HEK293T (cell line): Measurements from ENCODE around the gene ZCCHC7.

Experiments
- BHLHE40 ChIP-seq: fragments of 450-650 bp; IDR thresholded peaks from 2 replicates; pipeline ENCODE4 v1.6.1; 2016; ENCODE audit warnings: mild to moderate bottlenecking, moderate library complexity, borderline replicate concordance
- ELF4 ChIP-seq: fragments of 450-650 bp; IDR thresholded peaks from 2 replicates; pipeline ENCODE4 v1.6.1; 2017; ENCODE audit warnings: antibody characterized with exemption
- FOXA1 ChIP-seq: fragments of 450-650 bp; IDR thresholded peaks from 2 replicates; pipeline ENCODE4 v1.6.1; 2016; ENCODE audit warnings: mild to moderate bottlenecking
- FOXK2 ChIP-seq: fragments of 450-650 bp; IDR thresholded peaks from 2 replicates; pipeline ENCODE4 v1.6.1; 2016; ENCODE audit warnings: mild to moderate bottlenecking
- FOXM1 ChIP-seq: fragments of 450-650 bp; IDR thresholded peaks from 2 replicates; pipeline ENCODE4 v1.6.1; 2017; ENCODE audit warnings: mild to moderate bottlenecking, borderline replicate concordance
- HDGF ChIP-seq: fragments of 450-650 bp; IDR thresholded peaks from 2 replicates; pipeline ENCODE4 v1.6.1; 2017; ENCODE audit warnings: antibody characterized with exemption, borderline replicate concordance
- L3MBTL2 ChIP-seq: fragments of 450-650 bp; conservative IDR thresholded peaks from 2 replicates; pipeline ENCODE4 v1.6.1; 2016; ENCODE audit warnings: mild to moderate bottlenecking
- LEF1 ChIP-seq: fragments of 450-650 bp; IDR thresholded peaks from 2 replicates; pipeline ENCODE4 v1.6.1; 2017; ENCODE audit warnings: mild to moderate bottlenecking, borderline replicate concordance
- NFRKB ChIP-seq: fragments of 450-650 bp; IDR thresholded peaks from 2 replicates; pipeline ENCODE4 v1.6.1; 2016; ENCODE audit warnings: mild to moderate bottlenecking, moderate library complexity
- SP1 ChIP-seq: fragments of 450-650 bp; IDR thresholded peaks from 2 replicates; pipeline ENCODE4 v1.6.1; 2017
- SUZ12 ChIP-seq: fragments of 450-650 bp; IDR thresholded peaks from 2 replicates; pipeline ENCODE4 v1.6.1; 2016; ENCODE audit warnings: mild to moderate bottlenecking
- TARDBP ChIP-seq: fragments of 450-650 bp; IDR thresholded peaks from 2 replicates; pipeline ENCODE4 v1.6.1; 2016
- ZNF384 ChIP-seq: fragments of 450-650 bp; IDR thresholded peaks from 2 replicates; pipeline ENCODE4 v1.6.1; 2016
- TF ChIP-seq, protein P1 (sequence below): fragments of 450-650 bp; IDR thresholded peaks from 2 replicates; pipeline ENCODE4 v1.6.1; 2016

DNA sequence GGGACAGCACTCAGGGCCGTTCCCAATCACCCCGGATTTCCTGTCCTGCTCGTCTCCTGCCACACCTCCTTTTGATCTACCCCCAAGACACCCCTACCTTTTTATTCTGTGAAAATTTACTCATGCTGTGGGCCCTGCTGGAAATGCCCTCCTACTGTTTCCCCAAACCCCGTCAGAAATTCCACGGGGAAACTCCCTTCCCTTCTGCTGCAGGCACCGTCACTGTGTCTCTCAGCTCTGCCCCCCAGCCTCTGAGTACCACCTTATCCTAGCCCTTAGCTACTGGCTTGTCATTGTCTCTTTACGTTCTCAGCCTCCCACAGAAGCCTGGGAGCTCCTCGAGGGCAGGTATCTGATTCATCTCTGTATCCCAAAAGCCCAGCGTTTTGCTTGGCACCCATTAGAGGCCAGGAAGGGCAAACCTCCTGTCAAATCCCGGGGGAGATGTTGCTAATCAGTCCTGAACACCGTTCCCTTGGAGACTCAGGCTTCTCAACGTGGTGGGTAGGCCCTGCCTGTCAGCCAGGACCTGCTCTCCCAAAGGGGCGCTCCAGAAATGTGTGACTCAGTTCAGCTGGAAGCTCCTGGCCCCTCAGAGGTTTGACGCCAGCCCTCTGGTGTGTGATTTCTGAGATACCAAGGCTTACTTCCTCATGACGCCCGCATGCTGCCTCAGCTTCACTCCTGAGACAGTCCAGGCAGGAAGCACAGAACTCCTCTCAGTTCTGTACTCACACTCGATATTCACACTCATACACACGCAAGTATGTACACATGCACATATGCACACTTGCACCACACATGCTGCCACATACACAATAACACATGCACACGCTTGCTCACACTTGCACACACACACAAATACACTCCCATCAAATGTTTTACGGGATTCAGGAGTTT is 251.4 kb downstream of the ZCCHC7 start:
- no peak for TF ChIP-seq L3MBTL2
- no peak for TF ChIP-seq SUZ12
- TF ChIP-seq FOXK2 = no peak
- TF ChIP-seq ELF4 = no peak
- TF ChIP-seq BHLHE40 = no peak
- no peak for TF ChIP-seq SP1
- no peak for TF ChIP-seq FOXA1
- TF ChIP-seq FOXM1 = no peak
- TF ChIP-seq, protein P1, sequence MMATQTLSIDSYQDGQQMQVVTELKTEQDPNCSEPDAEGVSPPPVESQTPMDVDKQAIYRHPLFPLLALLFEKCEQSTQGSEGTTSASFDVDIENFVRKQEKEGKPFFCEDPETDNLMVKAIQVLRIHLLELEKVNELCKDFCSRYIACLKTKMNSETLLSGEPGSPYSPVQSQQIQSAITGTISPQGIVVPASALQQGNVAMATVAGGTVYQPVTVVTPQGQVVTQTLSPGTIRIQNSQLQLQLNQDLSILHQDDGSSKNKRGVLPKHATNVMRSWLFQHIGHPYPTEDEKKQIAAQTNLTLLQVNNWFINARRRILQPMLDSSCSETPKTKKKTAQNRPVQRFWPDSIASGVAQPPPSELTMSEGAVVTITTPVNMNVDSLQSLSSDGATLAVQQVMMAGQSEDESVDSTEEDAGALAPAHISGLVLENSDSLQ = no peak
- no peak for TF ChIP-seq NFRKB
- TF ChIP-seq LEF1 = no peak
- TF ChIP-seq TARDBP = no peak
- TF ChIP-seq ZNF384 = no peak
- no peak for TF ChIP-seq HDGF
